NCI-H524 treated with DMSO at 0.1 percent for 48 hours (cell line): Measurements from ENCODE around the gene GPR152.

Experiments
- DNase-seq: peaks from one replicate; lab custom pipeline; 2025; lab: John Stamatoyannopoulos, UW

GPR152 gene

GRCh38 chr11:67464411-67465188, 12.1 kb upstream of the GPR152 start:
- peak; percentile 46 for DNase-seq

GRCh38 chr11:67463680-67464410, 11.3 kb upstream of the GPR152 start:
- no peak for DNase-seq

- DNase-seq, result no peak
Observed at GRCh38 chr11:67463186-67463585, 10.7 kb upstream of the GPR152 start.

- DNase-seq, result no peak
Observed at GRCh38 chr11:67458266-67458665, 5.7 kb upstream of the GPR152 start.

- DNase-seq, result no peak
Observed at GRCh38 chr11:67457453-67457852, 4.9 kb upstream of the GPR152 start.

GRCh38 chr11:67456068-67456705, 3.7 kb upstream of the GPR152 start:
- no peak for DNase-seq

GRCh38 chr11:67455054-67455453, 2.5 kb upstream of the GPR152 start, which contains the start of gene CABP4:
TSS of gene CABP4 (plus strand) at chr11:67455354. CDS start at chr11:67455424, 70 bp downstream.
- no peak for DNase-seq

- no peak for DNase-seq
Observed at GRCh38 chr11:67453816-67454732, 1.5 kb upstream of the GPR152 start.

GRCh38 chr11:67451658-67451976, 912 bp downstream of the GPR152 start:
- no peak for DNase-seq

- DNase-seq, result no peak
Observed at GRCh38 chr11:67450796-67451657, 1.5 kb downstream of the GPR152 start.

GRCh38 chr11:67449116-67449844, 3.2 kb downstream of the GPR152 start:
- no peak for DNase-seq

GRCh38 chr11:67448220-67448609, 4.3 kb downstream of the GPR152 start:
- DNase-seq, result no peak

- no peak for DNase-seq
Observed at GRCh38 chr11:67445515-67445914, 7.0 kb downstream of the GPR152 start.

- DNase-seq, result no peak
Observed at GRCh38 chr11:67442504-67443404, 9.8 kb downstream of the GPR152 start.

GRCh38 chr11:67441731-67442351, 10.7 kb downstream of the GPR152 start:
- no peak for DNase-seq

- no peak for DNase-seq
Observed at GRCh38 chr11:67441098-67441563, 11.4 kb downstream of the GPR152 start.

- DNase-seq, result no peak
Observed at GRCh38 chr11:67440229-67441097, 12.1 kb downstream of the GPR152 start.
